ENCODE data around the gene USF1.

- no peak for TF ChIP-seq POLR2AphosphoS5 (IDR thresholded peaks at IDR 0.05; ENCODE audit: low read depth, low read length)
- no peak for TF ChIP-seq POLR2A (IDR thresholded peaks at IDR 0.05; ENCODE audit: low read depth, low read length)
- no peak for TF ChIP-seq TAF1 (IDR thresholded peaks at IDR 0.05; ENCODE audit: low read depth, low read length)
- no peak for TF ChIP-seq SPI1 (IDR thresholded peaks at IDR 0.05; ENCODE audit: low read depth, low read length)
- no peak for TF ChIP-seq PAX5 (IDR thresholded peaks at IDR 0.05; ENCODE audit: insufficient read depth, low read length, severe bottlenecking)
Observed at GRCh38 chr1:161091796-161092507, 46.2 kb upstream of the USF1 start.
